Chondrocyte (in vitro differentiated cells): Measurements from ENCODE around the gene SST. TPM values are rescaled to one million over a fixed set of nuclear protein-coding genes. Genes with fewer than 3 reads are reported as not detected.

Source experiments
- DNase-seq: peaks from one replicate; pipeline ENCODE4 v3.0.0; 2021; ENCODE audit warnings: mixed read lengths, low spot score
- H3K27ac Mint-ChIP-seq: one replicate; pipeline ENCODE4 v1.8.0; 2021; ENCODE audit warnings: mild to moderate bottlenecking, moderate library complexity, mixed read lengths; ENCODE audit not compliant: unreplicated experiment
- H3K27me3 Mint-ChIP-seq: 2 replicates; pipeline ENCODE4 v1.8.0; 2021; ENCODE audit warnings: low read depth, mixed read lengths
- H3K36me3 Mint-ChIP-seq: 2 replicates; pipeline ENCODE4 v1.8.0; 2021; ENCODE audit warnings: low read depth, mixed read lengths
- H3K4me1 Mint-ChIP-seq: 2 replicates; pipeline ENCODE4 v1.8.0; 2021; ENCODE audit warnings: low read depth, mild to moderate bottlenecking, mixed read lengths
- H3K4me3 Mint-ChIP-seq: one replicate; pipeline ENCODE4 v1.8.0; 2021; ENCODE audit warnings: mild to moderate bottlenecking, moderate library complexity, mixed read lengths; ENCODE audit not compliant: unreplicated experiment
- H3K9me3 Mint-ChIP-seq: 2 replicates; pipeline ENCODE4 v1.8.0; 2021; ENCODE audit warnings: low read depth, mixed read lengths
- CTCF ChIP-seq: fragments of 200-600 bp; sonication (generic); IDR thresholded peaks from 2 replicates; pipeline ENCODE4 v1.5.0; 2021; ENCODE audit warnings: antibody characterized with exemption, mild to moderate bottlenecking, moderate library complexity
- total RNA-seq: library from RNA; stranded (reverse); gene quantifications from 3 replicates; pipeline ENCODE4 v1.2.1, GENCODE V29; 2021

Gene SST
- total RNA-seq, 1 donor from 2014 or later: not detected

GRCh38 chr3:187673012-187673411 is 2.8 kb upstream of the SST start:
- TF ChIP-seq CTCF: no peak
- no peak overlapping the region for H3K4me3 Mint-ChIP-seq

GRCh38 chr3:187667526-187667925 is 2.7 kb downstream of the SST start:
- Mint-ChIP-seq H3K27ac (no peak overlapping the region), H3K36me3 (no peaks in the 10 kb centered on the region), H3K4me3 (no peak overlapping the region), H3K9me3 (no peaks in the 10 kb centered on the region), H3K27me3 (peaks cover 64% of the 10 kb centered on the region), H3K4me1 (peaks cover 10% of the 10 kb centered on the region)
- TF ChIP-seq CTCF: no peak
- no peak for DNase-seq

More at GRCh38 chr3:187673012-187673411, 2.8 kb upstream of the SST start:
- H3K27ac Mint-ChIP-seq: no peak overlapping the region
- no peak for DNase-seq
- peaks cover 61% of the 10 kb centered on the region for H3K27me3 Mint-ChIP-seq
- H3K4me1 Mint-ChIP-seq: peaks cover 10% of the 10 kb centered on the region
- H3K9me3 Mint-ChIP-seq: no peaks in the 10 kb centered on the region
- no peaks in the 10 kb centered on the region for H3K36me3 Mint-ChIP-seq

- H3K4me1 Mint-ChIP-seq: peaks cover 10% of the 10 kb centered on the region
- peaks cover 50% of the 10 kb centered on the region for H3K27me3 Mint-ChIP-seq
- H3K36me3 Mint-ChIP-seq: no peaks in the 10 kb centered on the region
- no peak for DNase-seq
- H3K27ac Mint-ChIP-seq: no peak overlapping the region
- no peak overlapping the region for H3K4me3 Mint-ChIP-seq
- H3K9me3 Mint-ChIP-seq: no peaks in the 10 kb centered on the region
- no peak for TF ChIP-seq CTCF
These were observed 4.3 kb downstream of the SST start for GRCh38 chr3:187665764-187666402.

GRCh38 chr3:187665010-187665409 is 5.2 kb downstream of the SST start:
- peaks cover 4% of the 10 kb centered on the region for H3K4me1 Mint-ChIP-seq
- no peak overlapping the region for H3K4me3 Mint-ChIP-seq
- H3K27ac Mint-ChIP-seq: no peak overlapping the region
- no peaks in the 10 kb centered on the region for H3K9me3 Mint-ChIP-seq
- H3K27me3 Mint-ChIP-seq: peaks cover 49% of the 10 kb centered on the region
- no peaks in the 10 kb centered on the region for H3K36me3 Mint-ChIP-seq
- no peak for DNase-seq
- TF ChIP-seq CTCF: no peak

- Mint-ChIP-seq H3K27ac (no peak overlapping the region), H3K27me3 (peaks cover 48% of the 10 kb centered on the region), H3K9me3 (no peaks in the 10 kb centered on the region), H3K4me1 (no peaks in the 10 kb centered on the region), H3K4me3 (no peak overlapping the region), H3K36me3 (no peaks in the 10 kb centered on the region)
- TF ChIP-seq CTCF: no peak
- no peak for DNase-seq
These were observed 7.3 kb downstream of the SST start for GRCh38 chr3:187662848-187663409.
